SU-DHL-6 (cell line): ENCODE measurements around the gene ALAS1.

ENCODE experiments used
- EZH2phosphoT487 ChIP-seq: fragments of 200-600 bp; sonication (generic), shearing (Covaris generic); conservative IDR thresholded peaks from 2 replicates; pipeline ENCODE4 v1.6.1; 2018; ENCODE audit warnings: mild to moderate bottlenecking, antibody characterized with exemption, low read length, moderate library complexity, mixed read lengths
- TF ChIP-seq, protein P1 (sequence below): fragments of 200-600 bp; sonication (generic); IDR thresholded peaks from one replicate; pipeline ENCODE4 v1.5.1; 2017; ENCODE audit warnings: antibody characterized with exemption, mild to moderate bottlenecking, low read length, moderate library complexity; ENCODE audit not compliant: insufficient read depth, poor library complexity, severe bottlenecking

- TF ChIP-seq, protein P1, sequence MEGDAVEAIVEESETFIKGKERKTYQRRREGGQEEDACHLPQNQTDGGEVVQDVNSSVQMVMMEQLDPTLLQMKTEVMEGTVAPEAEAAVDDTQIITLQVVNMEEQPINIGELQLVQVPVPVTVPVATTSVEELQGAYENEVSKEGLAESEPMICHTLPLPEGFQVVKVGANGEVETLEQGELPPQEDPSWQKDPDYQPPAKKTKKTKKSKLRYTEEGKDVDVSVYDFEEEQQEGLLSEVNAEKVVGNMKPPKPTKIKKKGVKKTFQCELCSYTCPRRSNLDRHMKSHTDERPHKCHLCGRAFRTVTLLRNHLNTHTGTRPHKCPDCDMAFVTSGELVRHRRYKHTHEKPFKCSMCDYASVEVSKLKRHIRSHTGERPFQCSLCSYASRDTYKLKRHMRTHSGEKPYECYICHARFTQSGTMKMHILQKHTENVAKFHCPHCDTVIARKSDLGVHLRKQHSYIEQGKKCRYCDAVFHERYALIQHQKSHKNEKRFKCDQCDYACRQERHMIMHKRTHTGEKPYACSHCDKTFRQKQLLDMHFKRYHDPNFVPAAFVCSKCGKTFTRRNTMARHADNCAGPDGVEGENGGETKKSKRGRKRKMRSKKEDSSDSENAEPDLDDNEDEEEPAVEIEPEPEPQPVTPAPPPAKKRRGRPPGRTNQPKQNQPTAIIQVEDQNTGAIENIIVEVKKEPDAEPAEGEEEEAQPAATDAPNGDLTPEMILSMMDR: no peak
- TF ChIP-seq EZH2phosphoT487: no peak
Observed at GRCh38 chr3:52203701-52204100, 5.7 kb downstream of the ALAS1 start.
